ENCODE measurements around the gene CREB3L4.
A peak's percentile ranks its signal among the peaks of the same experiment; 100 is the strongest.

CREB3L4 gene

DNA sequence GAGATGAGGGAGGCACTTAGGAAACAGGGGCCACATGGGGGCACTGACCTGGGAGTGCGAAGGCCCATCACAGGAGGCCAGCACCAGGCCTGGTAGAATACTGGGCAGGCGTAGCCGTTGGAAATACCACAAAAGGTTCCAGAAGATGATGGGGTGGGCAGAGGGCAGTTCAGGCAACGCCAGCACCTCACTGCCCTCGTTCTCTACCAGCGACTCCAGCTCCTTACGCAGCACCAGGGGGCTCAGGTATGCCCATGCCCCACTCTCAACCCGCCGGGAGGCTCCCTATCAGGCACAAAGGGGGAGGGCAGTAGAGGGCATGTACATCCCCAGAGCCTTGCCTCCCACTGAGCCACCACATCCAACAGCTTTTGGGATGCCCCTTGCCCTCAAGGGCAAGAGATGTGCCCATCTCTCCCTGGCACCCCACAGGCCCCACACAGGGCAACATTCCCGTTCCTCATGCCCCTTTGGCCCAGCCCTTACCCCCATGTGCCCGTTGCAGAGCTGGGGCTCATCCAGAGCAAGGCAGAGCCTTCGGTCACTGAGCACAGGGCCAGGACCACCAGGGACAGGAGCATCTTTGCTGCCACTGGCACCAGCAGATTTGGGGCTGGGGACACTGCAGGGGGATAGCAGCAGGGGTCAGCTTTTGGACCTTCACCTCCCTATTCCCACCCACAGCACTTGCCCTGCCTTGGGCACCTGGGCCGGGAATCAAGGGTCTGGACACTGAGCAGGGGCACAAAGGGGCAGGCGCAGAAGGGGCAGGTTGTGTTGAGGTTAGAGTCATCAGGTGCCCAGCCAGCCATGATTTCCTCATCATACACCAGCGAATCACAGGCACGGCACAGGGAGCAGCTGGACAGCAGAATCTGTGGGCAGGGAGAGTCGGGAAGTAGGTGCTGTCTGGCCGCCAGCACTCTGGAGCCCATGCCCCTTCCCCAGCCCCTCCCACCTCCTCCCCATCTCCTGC, 35.3 kb upstream of the CREB3L4 start:
- H3K36me3 Mint-ChIP-seq (ENCODE audit: low read depth), result peaks cover 81% of the 10 kb centered on the region
- H3K27me3 Mint-ChIP-seq, result no peaks in the 10 kb centered on the region
- peaks cover 11% of the 10 kb centered on the region for H3K4me1 Mint-ChIP-seq (ENCODE audit: low read depth)
- H3K27ac Mint-ChIP-seq, result peak overlapping the region; percentile 69
- DNase-seq, result peak; percentile 27
- H3K4me3 Mint-ChIP-seq, result no peak overlapping the region
- no peaks in the 10 kb centered on the region for H3K9me3 Mint-ChIP-seq

DNA sequence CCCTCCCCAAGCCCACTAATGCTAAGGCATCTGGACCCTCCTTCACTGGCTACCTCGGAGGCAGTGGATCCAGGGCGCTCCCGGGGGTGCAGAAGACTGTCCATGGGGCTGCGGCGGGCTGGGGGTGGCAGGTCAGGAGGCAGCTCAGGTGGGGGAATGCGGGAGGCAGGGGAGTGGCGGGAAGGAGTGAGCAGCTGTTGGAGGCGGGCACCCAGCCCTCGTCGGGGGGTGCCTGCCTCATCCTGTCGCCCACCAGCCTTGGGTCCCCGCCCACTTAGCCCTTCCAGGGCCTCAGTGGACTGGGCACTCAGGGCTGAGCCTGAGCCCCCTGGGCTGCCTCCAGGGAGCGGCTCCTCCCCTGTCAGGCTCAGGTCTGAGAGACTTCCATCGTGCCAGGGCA, 34.3 kb upstream of the CREB3L4 start:
- peaks cover 89% of the 10 kb centered on the region for H3K36me3 Mint-ChIP-seq (ENCODE audit: low read depth)
- H3K4me1 Mint-ChIP-seq (ENCODE audit: low read depth), result peaks cover 6% of the 10 kb centered on the region
- no peaks in the 10 kb centered on the region for H3K27me3 Mint-ChIP-seq
- DNase-seq, result peak; percentile 19
- H3K4me3 Mint-ChIP-seq, result no peak overlapping the region
- no peak overlapping the region for H3K27ac Mint-ChIP-seq
- no peaks in the 10 kb centered on the region for H3K9me3 Mint-ChIP-seq

DNA sequence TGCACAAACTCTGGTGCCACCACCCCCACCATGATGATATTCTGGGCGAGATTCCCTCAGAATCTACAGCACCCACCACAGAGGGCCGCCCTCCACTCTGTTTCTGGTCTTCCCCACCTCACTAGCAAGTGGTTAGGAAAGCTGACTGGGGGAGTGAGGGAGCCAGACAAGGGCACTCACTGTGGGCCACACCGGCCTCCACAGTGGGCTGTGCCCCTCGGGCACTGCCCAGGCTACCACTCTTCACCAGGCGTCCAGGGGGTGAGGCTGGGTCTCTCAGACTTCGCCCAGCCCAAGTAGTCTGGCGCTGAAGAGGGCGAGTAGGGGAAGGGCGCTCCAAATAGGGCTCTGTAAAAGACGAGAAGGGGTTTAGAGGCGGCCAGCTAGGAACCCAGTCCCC, 33.7 kb upstream of the CREB3L4 start:
- H3K36me3 Mint-ChIP-seq (ENCODE audit: low read depth), result peaks cover 91% of the 10 kb centered on the region
- no peaks in the 10 kb centered on the region for H3K9me3 Mint-ChIP-seq
- H3K27me3 Mint-ChIP-seq, result no peaks in the 10 kb centered on the region
- peaks cover 1% of the 10 kb centered on the region for H3K4me1 Mint-ChIP-seq (ENCODE audit: low read depth)
- H3K27ac Mint-ChIP-seq, result peak overlapping the region; percentile 67
- no peak for DNase-seq
- H3K4me3 Mint-ChIP-seq, result no peak overlapping the region

DNA sequence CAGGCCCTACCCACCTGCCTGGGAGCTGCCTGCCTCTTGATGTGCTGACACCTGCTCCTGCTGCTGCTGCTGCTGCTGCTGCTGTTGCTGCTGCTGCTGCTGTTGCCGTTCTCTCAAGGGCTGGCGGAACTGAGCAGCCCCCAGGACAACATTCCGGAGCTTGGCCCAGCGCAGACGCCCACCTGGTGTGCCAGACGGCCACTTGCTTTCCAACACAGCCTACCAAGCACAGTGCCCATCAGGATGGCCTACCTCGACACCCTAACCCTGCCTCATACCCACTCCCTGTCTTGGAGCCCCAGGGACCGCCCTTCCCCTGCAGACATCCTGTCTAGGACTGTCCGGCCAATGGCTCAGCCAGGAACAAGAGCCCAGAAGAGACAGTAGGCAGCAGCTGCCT, 33.0 kb upstream of the CREB3L4 start:
- no peaks in the 10 kb centered on the region for H3K9me3 Mint-ChIP-seq
- no peak overlapping the region for H3K4me3 Mint-ChIP-seq
- H3K36me3 Mint-ChIP-seq (ENCODE audit: low read depth), result peaks cover 92% of the 10 kb centered on the region
- H3K27me3 Mint-ChIP-seq, result no peaks in the 10 kb centered on the region
- no peaks in the 10 kb centered on the region for H3K4me1 Mint-ChIP-seq (ENCODE audit: low read depth)
- DNase-seq, result no peak
- peak overlapping the region; percentile 59 for H3K27ac Mint-ChIP-seq

DNA sequence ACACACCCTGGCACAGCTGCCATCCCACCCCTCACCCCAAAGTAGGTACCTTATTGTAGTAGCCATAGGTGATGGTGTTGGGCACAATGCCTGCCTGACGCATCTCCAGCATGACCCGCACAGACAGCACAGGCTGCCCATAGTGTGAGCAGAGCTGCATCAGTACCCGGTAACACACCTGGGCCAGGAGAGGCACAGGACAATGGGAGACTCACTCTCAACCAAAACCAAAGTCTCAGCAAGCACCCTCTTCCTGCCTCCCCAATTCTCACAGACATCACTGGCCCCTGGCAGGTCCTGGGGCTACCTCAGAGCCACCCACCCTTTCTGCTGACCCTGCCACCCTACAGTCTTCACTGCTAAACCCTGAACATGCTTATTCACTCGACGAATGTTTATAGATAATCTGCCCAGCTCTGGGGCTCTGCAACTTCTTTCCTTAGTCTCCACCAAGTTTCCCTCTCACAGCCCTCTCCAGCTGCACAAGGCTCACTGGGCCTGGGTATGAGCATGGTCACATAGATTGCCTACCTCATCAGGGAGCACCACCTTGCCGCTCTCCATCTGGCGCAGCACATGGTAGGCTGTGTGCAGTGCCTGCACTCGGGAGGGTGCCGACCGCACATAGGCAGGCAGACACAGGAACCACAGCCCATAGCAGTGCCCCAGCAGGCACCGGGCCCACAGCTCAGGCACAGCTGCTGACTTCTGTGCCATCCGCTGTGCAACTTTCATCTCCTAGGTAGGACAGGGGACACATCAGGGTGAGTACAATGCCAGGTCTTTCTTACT, 31.5 kb upstream of the CREB3L4 start:
- peak overlapping the region; percentile 59 for H3K27ac Mint-ChIP-seq
- H3K36me3 Mint-ChIP-seq (ENCODE audit: low read depth), result peaks cover 92% of the 10 kb centered on the region
- H3K4me1 Mint-ChIP-seq (ENCODE audit: low read depth), result peaks cover 3% of the 10 kb centered on the region
- no peaks in the 10 kb centered on the region for H3K9me3 Mint-ChIP-seq
- no peak overlapping the region for H3K4me3 Mint-ChIP-seq
- no peak for DNase-seq
- no peaks in the 10 kb centered on the region for H3K27me3 Mint-ChIP-seq

DNA sequence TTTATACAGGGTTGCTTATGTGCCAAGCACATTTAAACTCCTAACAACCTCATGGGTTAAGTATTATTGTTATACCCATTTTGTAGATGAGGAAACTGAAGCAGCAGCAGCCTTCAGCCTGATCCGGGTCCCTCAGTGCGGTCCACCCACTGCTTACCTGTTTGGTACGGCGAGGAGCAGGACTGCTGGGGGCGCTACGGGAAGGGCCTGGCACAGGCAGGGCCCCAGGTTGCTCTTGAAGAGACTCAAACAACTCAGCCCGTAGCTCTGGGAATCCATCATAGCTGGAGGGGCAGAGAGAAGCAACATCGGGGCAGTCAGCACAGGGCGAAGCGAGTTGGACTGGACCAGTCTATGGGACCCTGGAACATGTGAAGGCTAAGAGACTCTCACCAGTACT, 30.4 kb upstream of the CREB3L4 start:
- no peaks in the 10 kb centered on the region for H3K9me3 Mint-ChIP-seq

DNA sequence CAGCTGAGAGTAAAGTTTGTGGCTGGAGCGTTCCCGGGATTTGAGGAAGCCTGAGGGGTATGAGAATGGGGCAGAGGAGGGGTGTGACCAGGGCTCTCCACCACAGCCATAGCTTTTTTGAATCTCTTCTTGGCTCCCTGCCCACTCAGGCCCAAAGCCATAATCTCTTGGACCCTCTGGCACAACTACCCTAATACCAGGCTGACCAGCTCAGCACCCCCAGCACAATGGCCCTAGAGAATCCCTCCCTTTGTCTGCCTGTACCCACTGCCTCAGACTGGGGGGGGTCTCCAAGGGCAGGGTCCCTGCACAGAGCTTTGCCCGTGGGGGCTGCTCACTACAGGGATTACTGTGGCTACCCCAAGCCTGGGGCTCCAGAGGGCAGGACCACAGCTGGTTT, 28.7 kb upstream of the CREB3L4 start:
- no peak for DNase-seq
- H3K4me3 Mint-ChIP-seq, result no peak overlapping the region
- peaks cover 16% of the 10 kb centered on the region for H3K4me1 Mint-ChIP-seq (ENCODE audit: low read depth)
- no peaks in the 10 kb centered on the region for H3K9me3 Mint-ChIP-seq
- no peaks in the 10 kb centered on the region for H3K27me3 Mint-ChIP-seq
- peaks cover 92% of the 10 kb centered on the region for H3K36me3 Mint-ChIP-seq (ENCODE audit: low read depth)
- H3K27ac Mint-ChIP-seq, result peak overlapping the region; percentile 20

More for the DNA sequence above, 30.4 kb upstream of the CREB3L4 start:
- H3K4me3 Mint-ChIP-seq, result no peak overlapping the region
- H3K36me3 Mint-ChIP-seq (ENCODE audit: low read depth), result peaks cover 91% of the 10 kb centered on the region
- H3K4me1 Mint-ChIP-seq (ENCODE audit: low read depth), result peaks cover 3% of the 10 kb centered on the region
- H3K27me3 Mint-ChIP-seq, result no peaks in the 10 kb centered on the region
- DNase-seq, result no peak
- peak overlapping the region; percentile 33 for H3K27ac Mint-ChIP-seq

DNA sequence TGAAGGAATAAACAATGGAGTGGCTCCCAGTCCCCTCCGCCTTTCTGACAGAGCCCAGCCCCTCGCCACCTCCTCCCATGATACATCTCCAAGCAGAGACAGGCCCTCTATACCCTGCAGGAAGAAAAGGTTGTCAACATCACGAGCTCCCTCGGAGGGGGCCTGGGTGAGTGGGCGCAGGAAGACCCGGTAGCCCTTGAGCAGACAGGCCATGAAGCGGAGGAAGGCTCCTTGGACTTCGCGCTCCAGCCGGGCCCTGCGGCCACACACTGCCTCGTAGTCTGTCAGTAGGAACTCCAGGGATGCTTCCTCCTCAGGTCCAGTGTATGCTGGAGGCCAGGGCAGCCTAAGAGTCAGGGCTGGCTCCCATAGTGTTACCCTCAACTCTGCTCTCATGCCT, 28.2 kb upstream of the CREB3L4 start:
- H3K4me1 Mint-ChIP-seq (ENCODE audit: low read depth), result peaks cover 21% of the 10 kb centered on the region
- DNase-seq, result no peak
- H3K36me3 Mint-ChIP-seq (ENCODE audit: low read depth), result peaks cover 92% of the 10 kb centered on the region
- no peak overlapping the region for H3K27ac Mint-ChIP-seq
- H3K27me3 Mint-ChIP-seq, result no peaks in the 10 kb centered on the region
- H3K4me3 Mint-ChIP-seq, result no peak overlapping the region
- no peaks in the 10 kb centered on the region for H3K9me3 Mint-ChIP-seq

DNA sequence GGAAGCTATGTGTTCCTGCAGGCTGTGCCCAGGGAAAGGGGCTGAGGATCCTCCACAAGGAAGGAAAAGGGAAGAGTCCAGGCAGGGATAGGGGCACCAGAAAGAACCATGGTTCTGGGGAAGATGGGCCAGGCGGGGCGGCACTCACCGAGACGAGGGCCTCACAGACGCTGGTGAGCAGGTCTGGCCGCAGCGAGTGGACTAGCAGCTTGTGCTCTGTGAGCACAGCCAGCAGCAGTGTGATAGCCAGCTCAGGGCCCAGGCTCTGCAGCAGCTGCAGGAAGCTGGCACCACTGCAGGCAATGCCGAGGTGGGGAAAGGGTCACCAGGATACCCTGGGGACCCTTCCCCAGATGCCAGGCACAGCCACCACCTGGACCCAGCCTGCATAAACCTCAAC, 26.9 kb upstream of the CREB3L4 start:
- Mint-ChIP-seq H3K27me3 (no peaks in the 10 kb centered on the region), H3K36me3 (ENCODE audit: low read depth) (peaks cover 92% of the 10 kb centered on the region), H3K9me3 (no peaks in the 10 kb centered on the region), H3K4me3 (no peak overlapping the region), H3K4me1 (ENCODE audit: low read depth) (peaks cover 25% of the 10 kb centered on the region), H3K27ac (peak overlapping the region; percentile 50)
- no peak for DNase-seq

DNA sequence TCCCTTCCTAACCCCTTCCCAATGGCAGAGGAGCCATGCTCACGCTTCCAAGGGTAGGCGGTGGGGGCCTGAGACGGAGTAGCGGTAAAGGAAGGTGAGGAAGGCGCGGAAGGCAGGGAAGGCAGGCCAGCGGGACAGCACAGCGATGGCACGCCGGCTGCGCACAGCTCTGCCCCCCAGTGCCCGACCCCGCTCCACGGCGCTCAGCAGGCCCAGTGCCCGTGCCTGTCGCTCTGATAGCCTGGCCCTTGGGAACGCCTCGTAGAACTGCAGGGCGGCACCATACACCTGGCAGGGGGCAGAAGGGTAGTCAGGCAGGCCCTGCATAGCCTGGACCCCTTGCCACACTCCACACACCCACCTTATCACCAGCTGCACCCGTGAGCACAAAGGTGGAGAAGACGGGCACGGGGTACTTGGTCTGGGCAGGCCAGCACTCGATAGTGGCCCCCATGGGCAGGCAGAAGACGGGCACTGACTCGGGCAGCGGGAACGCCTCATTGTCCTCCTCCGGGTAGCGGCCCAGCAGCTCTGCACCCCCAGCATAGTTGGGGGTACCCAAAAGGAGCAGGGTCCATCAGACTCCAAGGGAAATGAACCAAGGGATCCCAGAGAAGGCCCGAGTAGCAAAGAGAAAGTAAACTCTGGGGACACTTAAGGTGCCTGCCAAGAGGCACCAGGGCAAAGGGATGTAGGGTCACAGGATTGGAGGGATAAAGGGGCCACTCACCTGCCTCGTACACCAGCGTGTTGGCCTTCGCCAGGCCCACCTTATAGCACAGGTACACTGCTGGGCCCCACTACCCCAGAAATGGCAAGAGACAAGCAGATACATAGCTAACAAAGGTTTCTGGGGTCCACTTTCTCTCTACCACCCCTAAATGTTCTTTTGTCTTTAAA, 25.6 kb upstream of the CREB3L4 start:
- Mint-ChIP-seq H3K9me3 (no peaks in the 10 kb centered on the region), H3K4me1 (ENCODE audit: low read depth) (peaks cover 30% of the 10 kb centered on the region), H3K27me3 (no peaks in the 10 kb centered on the region), H3K4me3 (no peak overlapping the region), H3K27ac (peak overlapping the region; percentile 82), H3K36me3 (ENCODE audit: low read depth) (peaks cover 86% of the 10 kb centered on the region)
- DNase-seq, result no peak

DNA sequence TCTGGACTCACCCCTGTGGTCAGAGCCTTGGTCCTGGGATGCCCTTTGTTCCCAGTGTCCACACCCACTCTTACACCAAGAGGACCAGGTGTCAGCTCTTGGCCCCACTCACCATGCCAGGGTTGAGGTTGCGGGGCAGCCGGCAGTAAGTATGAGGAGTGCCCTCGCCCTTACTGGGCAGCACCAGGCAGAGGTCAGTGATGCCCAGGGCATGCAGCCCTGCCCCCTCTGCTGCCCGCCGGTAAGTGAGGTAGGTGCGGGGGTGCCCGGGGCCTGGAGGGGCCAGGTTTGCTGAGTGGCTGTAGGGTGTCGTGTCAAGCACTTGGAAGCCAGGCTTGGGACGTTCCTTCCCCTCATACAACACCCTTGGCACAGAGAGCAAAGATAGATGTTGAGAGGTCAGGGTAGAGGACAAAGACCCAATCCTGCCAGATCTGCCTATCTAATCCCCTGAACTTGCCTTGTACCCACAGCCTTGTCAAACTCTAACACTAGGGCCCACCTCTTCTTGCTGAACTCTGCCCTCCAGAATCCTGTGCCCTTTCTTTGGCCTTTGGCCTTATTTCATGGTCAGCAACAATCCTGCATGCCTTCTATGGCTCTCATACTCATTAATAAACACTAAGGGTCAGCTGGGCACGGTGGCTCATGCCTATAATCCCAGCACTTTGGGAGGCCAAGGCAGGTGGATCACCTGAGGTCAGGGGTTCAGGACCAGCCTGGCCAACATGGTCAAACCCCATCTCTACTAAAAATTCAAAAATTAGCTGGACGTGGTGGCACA, 24.7 kb upstream of the CREB3L4 start:
- Mint-ChIP-seq H3K27me3 (no peaks in the 10 kb centered on the region), H3K36me3 (ENCODE audit: low read depth) (peaks cover 85% of the 10 kb centered on the region), H3K9me3 (no peaks in the 10 kb centered on the region), H3K27ac (peak overlapping the region; percentile 82), H3K4me3 (no peak overlapping the region), H3K4me1 (ENCODE audit: low read depth) (peaks cover 32% of the 10 kb centered on the region)
- no peak for DNase-seq

DNA sequence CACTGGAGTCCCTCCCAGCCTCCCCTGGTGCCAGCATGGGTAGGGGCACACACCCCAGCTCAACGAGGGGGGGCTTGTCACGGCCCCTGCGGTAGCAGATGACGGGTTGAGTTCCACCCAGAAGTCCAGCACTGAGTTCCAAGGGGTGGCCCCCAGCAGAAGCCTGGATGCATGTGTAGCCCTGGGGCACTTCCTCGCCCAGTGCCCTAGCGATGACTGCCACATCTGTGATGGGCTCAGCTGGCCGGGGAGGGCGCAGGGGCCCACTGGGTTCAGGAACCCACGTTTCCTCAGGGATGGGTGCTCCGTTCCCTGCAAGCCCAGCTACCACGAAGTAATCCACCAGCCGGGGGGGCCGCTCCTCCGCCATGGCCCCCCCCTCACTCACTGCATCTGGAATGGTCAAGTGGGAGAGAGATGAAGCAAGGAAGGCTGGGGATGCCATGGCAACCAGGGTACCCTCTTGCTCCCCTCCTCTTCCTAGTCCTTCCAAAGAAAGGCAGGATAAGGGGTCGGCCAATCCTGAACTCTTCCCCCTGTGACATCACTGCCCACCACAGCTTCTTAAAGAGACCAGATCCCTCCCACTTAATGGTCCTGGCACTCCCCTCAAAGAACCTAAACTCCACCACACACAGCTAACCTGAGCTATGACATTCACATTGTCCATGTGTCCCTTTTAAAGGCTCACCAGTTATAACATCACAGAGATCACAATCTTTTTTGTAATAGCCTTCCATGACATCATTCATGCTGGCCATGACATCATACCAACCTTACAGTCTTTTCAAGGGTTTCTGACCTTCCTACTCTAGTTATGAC, 23.5 kb upstream of the CREB3L4 start:
- H3K4me1 Mint-ChIP-seq (ENCODE audit: low read depth), result peaks cover 32% of the 10 kb centered on the region
- no peaks in the 10 kb centered on the region for H3K27me3 Mint-ChIP-seq
- H3K9me3 Mint-ChIP-seq, result no peaks in the 10 kb centered on the region
- H3K27ac Mint-ChIP-seq, result peak overlapping the region; percentile 96
- no peak for DNase-seq
- H3K36me3 Mint-ChIP-seq (ENCODE audit: low read depth), result peaks cover 89% of the 10 kb centered on the region
- peak overlapping the region; percentile 93 for H3K4me3 Mint-ChIP-seq

DNA sequence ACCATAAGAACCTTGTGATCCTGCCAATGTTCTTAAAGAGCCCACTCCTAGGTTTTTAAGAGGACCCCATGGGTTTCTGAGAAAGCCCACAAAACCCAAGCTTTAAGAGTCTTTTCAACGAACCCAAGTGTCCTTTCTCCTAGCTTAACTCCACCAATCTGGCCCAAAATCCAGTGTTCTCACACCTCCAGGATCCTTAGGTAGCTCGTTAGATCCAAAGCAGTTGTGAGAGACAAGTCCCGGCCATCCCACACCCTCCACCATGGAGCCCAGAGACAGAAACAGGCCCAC, 22.9 kb upstream of the CREB3L4 start:
- Mint-ChIP-seq H3K27ac (peak overlapping the region; percentile 96), H3K36me3 (ENCODE audit: low read depth) (peaks cover 89% of the 10 kb centered on the region), H3K9me3 (no peaks in the 10 kb centered on the region), H3K27me3 (no peaks in the 10 kb centered on the region), H3K4me3 (peak overlapping the region; percentile 93), H3K4me1 (ENCODE audit: low read depth) (peaks cover 32% of the 10 kb centered on the region)
- DNase-seq, result no peak

All from activated T-cell treated with anti-CD3 and anti-CD28 coated beads, Interleukin-2, amount 50 U/mL, for 24 hours (primary cell).